GM21529 (cell line): ENCODE measurements around the gene GHR.

Source experiments
- ATAC-seq: cut with Tn5 transposase; IDR thresholded peaks from one replicate; pipeline ENCODE4 v1.9.1; 2021; ENCODE audit not compliant: unreplicated experiment

The GHR gene

GRCh38 chr5:42767491-42768105 is 344.4 kb downstream of the GHR start:
- no peak for ATAC-seq

- no peak for ATAC-seq
Observed at GRCh38 chr5:42768106-42768504, 344.9 kb downstream of the GHR start.

- no peak for ATAC-seq
Observed at GRCh38 chr5:42770003-42770402, 346.8 kb downstream of the GHR start.
